H9 (cell line): Measurements from ENCODE around the gene FIGNL2. TPM values are rescaled to one million over a fixed set of nuclear protein-coding genes. Genes with fewer than 3 reads are reported as not detected.

ENCODE experiments used
- DNase-seq: peaks from one replicate; pipeline ENCODE4 v3.0.0-alpha.2; 2017
- H2AFZ ChIP-seq: one replicate; pipeline ENCODE4 v1.6.1; 2013; ENCODE audit warnings: mild to moderate bottlenecking, low read length, control low read depth, moderate library complexity
- H2AK5ac ChIP-seq: 2 replicates; pipeline ENCODE4 v1.6.1; 2013; ENCODE audit warnings: low read length, control low read depth, mixed read lengths; ENCODE audit not compliant: insufficient read length
- H2BK120ac ChIP-seq: one replicate; pipeline ENCODE4 v1.6.1; 2013; ENCODE audit warnings: low read depth, mild to moderate bottlenecking, low read length, control low read depth, inconsistent platforms; ENCODE audit not compliant: poor library complexity, severe bottlenecking
- H2BK12ac ChIP-seq: 2 replicates; pipeline ENCODE4 v1.6.1; 2013; ENCODE audit warnings: low read length, control low read depth, mixed read lengths, low read depth; ENCODE audit not compliant: insufficient read length
- H2BK15ac ChIP-seq: 2 replicates; pipeline ENCODE4 v1.6.1; 2013; ENCODE audit warnings: low read depth, low read length, control low read depth
- H2BK20ac ChIP-seq: one replicate; pipeline ENCODE4 v1.6.1; 2013; ENCODE audit warnings: low read depth, mild to moderate bottlenecking, low read length, control low read depth, inconsistent platforms; ENCODE audit not compliant: poor library complexity, severe bottlenecking
- H2BK5ac ChIP-seq: 2 replicates; pipeline ENCODE4 v1.6.1; 2013; ENCODE audit warnings: low read length, control low read depth, mixed read lengths; ENCODE audit not compliant: insufficient read length
- H3K14ac ChIP-seq: 2 replicates; pipeline ENCODE4 v1.6.1; 2013; ENCODE audit warnings: low read length, control low read depth; ENCODE audit not compliant: insufficient read depth
- H3K18ac ChIP-seq: 2 replicates; pipeline ENCODE4 v1.6.1; 2013; ENCODE audit warnings: low read depth, mild to moderate bottlenecking, mixed read lengths, low read length, control low read depth; ENCODE audit not compliant: insufficient read length
- H3K23ac ChIP-seq: 2 replicates; pipeline ENCODE4 v1.6.1; 2013; ENCODE audit warnings: low read length, control low read depth, mixed read lengths, low read depth; ENCODE audit not compliant: insufficient read length
- H3K23me2 ChIP-seq: 2 replicates; pipeline ENCODE4 v1.6.1; 2013; ENCODE audit warnings: low read depth, mild to moderate bottlenecking, mixed read lengths, low read length, control low read depth; ENCODE audit not compliant: insufficient read length, poor library complexity, severe bottlenecking
- H3K27ac ChIP-seq: 2 replicates; pipeline ENCODE4 v1.5.1; 2013; ENCODE audit warnings: low read length, control low read depth, mixed read lengths, low read depth; ENCODE audit not compliant: insufficient read length
- H3K27me3 ChIP-seq: 2 replicates; pipeline ENCODE4 v1.6.1; 2013; ENCODE audit warnings: low read length, control low read depth, inconsistent platforms; ENCODE audit not compliant: insufficient read depth
- H3K4ac ChIP-seq: 2 replicates; pipeline ENCODE4 v1.6.1; 2013; ENCODE audit warnings: low read depth, mild to moderate bottlenecking, control low read depth, inconsistent platforms, low read length, moderate library complexity
- H3K4me1 ChIP-seq: 2 replicates; pipeline ENCODE4 v1.6.1; 2013; ENCODE audit warnings: low read length, control low read depth, inconsistent platforms; ENCODE audit not compliant: insufficient read depth
- H3K4me2 ChIP-seq: 2 replicates; pipeline ENCODE4 v1.6.1; 2013; ENCODE audit warnings: low read length, control low read depth, mixed read lengths; ENCODE audit not compliant: insufficient read length, insufficient read depth
- H3K56ac ChIP-seq: 2 replicates; pipeline ENCODE4 v1.6.1; 2013; ENCODE audit warnings: low read depth, mild to moderate bottlenecking, mixed read lengths, low read length, control low read depth; ENCODE audit not compliant: insufficient read length
- H3K79me1 ChIP-seq: 2 replicates; pipeline ENCODE4 v1.6.1; 2013; ENCODE audit warnings: low read depth, mild to moderate bottlenecking, moderate library complexity, low read length, control low read depth, inconsistent platforms; ENCODE audit not compliant: insufficient read depth, poor library complexity, severe bottlenecking
- H3K79me2 ChIP-seq: 2 replicates; pipeline ENCODE4 v1.6.1; 2013; ENCODE audit warnings: low read length, control low read depth, inconsistent platforms; ENCODE audit not compliant: insufficient read depth
- H3K9ac ChIP-seq: 2 replicates; pipeline ENCODE4 v1.6.1; 2013; ENCODE audit warnings: low read length, control low read depth, mixed read lengths; ENCODE audit not compliant: insufficient read length; ENCODE audit errors: extremely low read depth
- H3K9me3 ChIP-seq: one replicate; pipeline ENCODE4 v1.6.1; 2013; ENCODE audit warnings: low read depth, low read length, inconsistent platforms; ENCODE audit not compliant: control insufficient read depth
- H3T11ph ChIP-seq: one replicate; pipeline ENCODE4 v1.6.1; 2013; ENCODE audit warnings: mild to moderate bottlenecking, low read length, control low read depth, inconsistent platforms
- H4K20me1 ChIP-seq: one replicate; pipeline ENCODE4 v1.6.1; 2013; ENCODE audit not compliant: control insufficient read depth, insufficient read length, insufficient read depth
- H4K5ac ChIP-seq: 2 replicates; pipeline ENCODE4 v1.6.1; 2013; ENCODE audit warnings: low read depth, mild to moderate bottlenecking, mixed read lengths, low read length, control low read depth; ENCODE audit not compliant: insufficient read length
- H4K8ac ChIP-seq: replicated peaks from 2 replicates; pipeline ENCODE4 v1.6.1; 2013; ENCODE audit warnings: low read length, control low read depth, mixed read lengths, low read depth; ENCODE audit not compliant: insufficient read length
- H4K91ac ChIP-seq: 2 replicates; pipeline ENCODE4 v1.6.1; 2013; ENCODE audit warnings: low read depth, mild to moderate bottlenecking, moderate library complexity, mixed read lengths, low read length, control low read depth; ENCODE audit not compliant: insufficient read length
- H3K27ac Mint-ChIP-seq, 3 experiments: 2 replicates in 2 of 3; 3 replicates in 1 of 3; pipeline ENCODE4 v1.8.0; 2020 to 2021; ENCODE audit warnings: mixed read lengths in 3 of 3, mild to moderate bottlenecking in 1 of 3, moderate library complexity in 1 of 3
- H3K27me3 Mint-ChIP-seq: 2 replicates; pipeline ENCODE4 v1.8.0; 2021; ENCODE audit warnings: low read depth, mild to moderate bottlenecking, moderate library complexity, mixed read lengths
- H3K36me3 Mint-ChIP-seq, 3 experiments: 2 replicates in 2 of 3; 3 replicates in 1 of 3; pipeline ENCODE4 v1.8.0; 2020 to 2021; ENCODE audit warnings: low read depth in 3 of 3, mixed read lengths in 3 of 3; ENCODE audit not compliant: insufficient read depth in 1 of 3
- H3K4me1 Mint-ChIP-seq, 2 experiments: 2 replicates each; pipeline ENCODE4 v1.8.0; 2020; ENCODE audit warnings: mixed read lengths in 2 of 2
- H3K4me3 Mint-ChIP-seq, 2 experiments: 2 replicates in 1 of 2; 3 replicates in 1 of 2; pipeline ENCODE4 v1.8.0; 2020 to 2021; ENCODE audit warnings: mild to moderate bottlenecking in 2 of 2, mixed read lengths in 2 of 2, moderate library complexity in 1 of 2
- H3K9me3 Mint-ChIP-seq, 2 experiments: 2 replicates in 1 of 2; 3 replicates in 1 of 2; pipeline ENCODE4 v1.8.0; 2020; ENCODE audit warnings: mild to moderate bottlenecking in 2 of 2, mixed read lengths in 2 of 2, moderate library complexity in 1 of 2
- WGBS: extraction: QIAGEN DNeasy Blood & Tissue Kit; methylation state at CpG from one replicate; pipeline ENCODE4 v1.1.7; 2013; ENCODE audit warnings: missing lambda C conversion rate, low lambda C conversion rate, mixed read lengths; ENCODE audit not compliant: insufficient read length; ENCODE audit errors: extremely low coverage; 5-methylcytosine and 5-hydroxymethylcytosine counted together
- total RNA-seq: library from RNA; stranded (reverse); gene quantifications from 2 replicates; pipeline ENCODE4 v1.2.1, GENCODE V29; 2021
- TF ChIP-seq, protein P1 (sequence below): fragments of 200-600 bp; sonication (generic); conservative IDR thresholded peaks from 3 replicates; pipeline ENCODE4 v1.8.0; 2021; ENCODE audit warnings: antibody characterized with exemption, mild to moderate bottlenecking

The FIGNL2 gene
- total RNA-seq, 1 experiment from 2014 or later, result 19.7 TPM

- TF ChIP-seq, protein P1, sequence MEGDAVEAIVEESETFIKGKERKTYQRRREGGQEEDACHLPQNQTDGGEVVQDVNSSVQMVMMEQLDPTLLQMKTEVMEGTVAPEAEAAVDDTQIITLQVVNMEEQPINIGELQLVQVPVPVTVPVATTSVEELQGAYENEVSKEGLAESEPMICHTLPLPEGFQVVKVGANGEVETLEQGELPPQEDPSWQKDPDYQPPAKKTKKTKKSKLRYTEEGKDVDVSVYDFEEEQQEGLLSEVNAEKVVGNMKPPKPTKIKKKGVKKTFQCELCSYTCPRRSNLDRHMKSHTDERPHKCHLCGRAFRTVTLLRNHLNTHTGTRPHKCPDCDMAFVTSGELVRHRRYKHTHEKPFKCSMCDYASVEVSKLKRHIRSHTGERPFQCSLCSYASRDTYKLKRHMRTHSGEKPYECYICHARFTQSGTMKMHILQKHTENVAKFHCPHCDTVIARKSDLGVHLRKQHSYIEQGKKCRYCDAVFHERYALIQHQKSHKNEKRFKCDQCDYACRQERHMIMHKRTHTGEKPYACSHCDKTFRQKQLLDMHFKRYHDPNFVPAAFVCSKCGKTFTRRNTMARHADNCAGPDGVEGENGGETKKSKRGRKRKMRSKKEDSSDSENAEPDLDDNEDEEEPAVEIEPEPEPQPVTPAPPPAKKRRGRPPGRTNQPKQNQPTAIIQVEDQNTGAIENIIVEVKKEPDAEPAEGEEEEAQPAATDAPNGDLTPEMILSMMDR, result no peak
- Histone ChIP-seq H3T11ph (no peak overlapping the region), H4K5ac (no peak overlapping the region), H3K79me1 (no peaks in the 10 kb centered on the region), H2AFZ (no peak overlapping the region), H3K23me2 (peaks cover 14% of the 10 kb centered on the region), H3K4me2 (no peak overlapping the region), H2BK20ac (no peak overlapping the region), H3K56ac (no peak overlapping the region), H4K91ac (no peak overlapping the region), H4K20me1 (no peaks in the 10 kb centered on the region), H3K4ac (no peak overlapping the region), H3K27ac (no peak overlapping the region), H3K79me2 (no peaks in the 10 kb centered on the region), H3K27me3 (peaks cover 7% of the 10 kb centered on the region; the same call in 1 of the 2 replicates), H3K4me1 (no peaks in the 10 kb centered on the region), H2BK120ac (no peak overlapping the region), H2BK5ac (no peak overlapping the region), H4K8ac (no peak overlapping the region), H3K14ac (no peak overlapping the region), H3K23ac (no peak overlapping the region), H3K9ac (no peak overlapping the region), H3K9me3 (no peaks in the 10 kb centered on the region), H2AK5ac (no peak overlapping the region), H2BK12ac (no peak overlapping the region), H3K18ac (no peak overlapping the region), H2BK15ac (no peak overlapping the region)
- peaks cover 37% of the 10 kb centered on the region for H3K27me3 Mint-ChIP-seq
- H3K27ac Mint-ChIP-seq, result no peak overlapping the region
- no peaks in the 10 kb centered on the region; a peak in 1 of 5 replicates for H3K9me3 Mint-ChIP-seq
- no peak for DNase-seq
- peaks cover 40 to 56% of the 10 kb centered on the region in 2 experiments for H3K4me1 Mint-ChIP-seq
- H3K4me3 Mint-ChIP-seq, result no peak overlapping the region
- no peaks in the 10 kb centered on the region; a peak in 1 of 7 replicates for H3K36me3 Mint-ChIP-seq
- WGBS, result no CpG with 5 or more reads among the region's 8 CpGs
Measured at GRCh38 chr12:51873251-51873994, 24.9 kb upstream of the FIGNL2 start.
